ENCODE results near the gene URB2. TPM values are rescaled to one million over a fixed set of nuclear protein-coding genes. Genes with fewer than 3 reads are reported as not detected.
"Not testable (repeated sequence)": the region's sequence is repeated elsewhere in the genome, so short reads cannot be mapped to it uniquely, and the experiment has no call there.

URB2 gene
- polyA plus RNA-seq, 1 of the 3 experiments (the other 2 are of a cell fraction) = 8.2 TPM

GRCh38 chr1:229594227-229595008 is 31.6 kb upstream of the URB2 start:
- H2AFZ ChIP-seq (ENCODE audit: low read depth) = no peak overlapping the region
- H3K9me2 ChIP-seq = no peaks in the 10 kb centered on the region
- no peaks in the 10 kb centered on the region for H3K9me3 ChIP-seq
- H3K4me2 ChIP-seq = no peak overlapping the region
- ChIA-PET CTCF (no interaction called here), POLR2A (no interaction called here)
- 93% methylated on average over 32 of the region's 34 CpGs for WGBS (ENCODE audit: low lambda C conversion rate)
- peaks cover 20% of the 10 kb centered on the region for H3F3A ChIP-seq (replicated peaks; ENCODE audit: insufficient read depth)
- H3K4me3 ChIP-seq (ENCODE audit: low read depth in 2 of 2, low read length in 1 of 2) = no peak overlapping the region
- peaks cover 0 to 2% of the 10 kb centered on the region in 2 experiments; a peak in 2 of 4 replicates for H3K4me1 ChIP-seq (ENCODE audit: control insufficient read depth in 1 of 2, insufficient read depth in 2 of 2, low read depth in 1 of 2, low read length in 1 of 2)
- H3K36me3 ChIP-seq (replicated peaks in 1 of 2; ENCODE audit: control insufficient read depth in 1 of 2, insufficient read depth in 2 of 2, low read length in 1 of 2) = peaks cover 18 to 40% of the 10 kb centered on the region in 2 experiments
- peaks cover 36% of the 10 kb centered on the region for H3K79me2 ChIP-seq (ENCODE audit: insufficient read depth)
- no peak overlapping the region for H3K27ac ChIP-seq (ENCODE audit: low read depth in 2 of 2, low read length in 1 of 2)
- no peaks in the 10 kb centered on the region for H3K27me3 ChIP-seq (ENCODE audit: insufficient read depth)
- TF ChIP-seq RAD21 (IDR thresholded peaks at IDR 0.05; ENCODE audit: low read length) (no peak), USF2 (IDR thresholded peaks at IDR 0.05; ENCODE audit: borderline replicate concordance, low read depth, low read length) (no peak), POLR2AphosphoS5 (IDR thresholded peaks at IDR 0.05; ENCODE audit: low read depth, low read length) (no peak), ZBTB33 (IDR thresholded peaks at IDR 0.05; ENCODE audit: borderline replicate concordance, low read depth) (no peak), RXRA (IDR thresholded peaks at IDR 0.05; ENCODE audit: borderline replicate concordance, low read depth) (no peak), TAF1 (IDR thresholded peaks at IDR 0.05; ENCODE audit: borderline replicate concordance, low read depth, low read length) (no peak), FOXM1 (IDR thresholded peaks at IDR 0.05; ENCODE audit: low read depth) (no peak), EP300 (IDR thresholded peaks at IDR 0.05; ENCODE audit: borderline replicate concordance in 1 of 2, low read depth in 1 of 2, low read length in 1 of 2) (no peak), GABPA (IDR thresholded peaks at IDR 0.05; ENCODE audit: low read depth) (no peak), FOXJ3 (CRISPR knock-in tag; IDR thresholded peaks at IDR 0.05) (no peak), RCOR1 (IDR thresholded peaks at IDR 0.05; ENCODE audit: low read length) (no peak), IRF3 (IDR thresholded peaks at IDR 0.05; ENCODE audit: low read depth, low read length) (no peak), MEF2A (IDR thresholded peaks at IDR 0.05; ENCODE audit: borderline replicate concordance, low read depth) (no peak), CHD2 (IDR thresholded peaks at IDR 0.05; ENCODE audit: low read length, partially characterized antibody) (no peak), SIN3A (IDR thresholded peaks at IDR 0.05; ENCODE audit: borderline replicate concordance, low read depth, low read length) (no peak)
- H3K9ac ChIP-seq = no peak overlapping the region
- 0 out of 2 replicates have a peak, but pooled peaks cover 3% of the 10 kb centered on the region for H4K20me1 ChIP-seq (ENCODE audit: insufficient read depth)
- no peak for DNase-seq

- H3K9me2 ChIP-seq; H3K27ac ChIP-seq (ENCODE audit: low read depth in 2 of 2, low read length in 1 of 2); DNase-seq; H3K27me3 ChIP-seq (ENCODE audit: insufficient read depth); POLR2A ChIA-PET; H4K20me1 ChIP-seq (ENCODE audit: insufficient read depth); H3K9me3 ChIP-seq; H2AFZ ChIP-seq (ENCODE audit: low read depth); H3K4me2 ChIP-seq; H3K4me1 ChIP-seq (ENCODE audit: control insufficient read depth in 1 of 2, insufficient read depth in 2 of 2, low read depth in 1 of 2, low read length in 1 of 2); H3K4me3 ChIP-seq (ENCODE audit: low read depth in 2 of 2, low read length in 1 of 2); H3K9ac ChIP-seq: not testable (repeated sequence)
- CTCF ChIA-PET = interaction anchor here (1.6 to 2.0 kb wide), 2 partner anchors 17 to 33 kb away, joined by 5 to 6 read pairs; no protein-coding TSS in a partner anchor
- WGBS (ENCODE audit: low lambda C conversion rate) = 98% methylated on average over 7 of the region's 7 CpGs
- H3K36me3 ChIP-seq (replicated peaks in 1 of 2; ENCODE audit: control insufficient read depth in 1 of 2, insufficient read depth in 2 of 2, low read length in 1 of 2) = peaks cover 25 to 54% of the 10 kb centered on the region in 2 experiments
- peaks cover 49% of the 10 kb centered on the region for H3K79me2 ChIP-seq (ENCODE audit: insufficient read depth)
- H3F3A ChIP-seq (replicated peaks; ENCODE audit: insufficient read depth) = peaks cover 20% of the 10 kb centered on the region
These were observed 30.2 kb upstream of the URB2 start for GRCh38 chr1:229595876-229596275.

Data from SK-N-SH (cell line).